IMR-90 (cell line): ENCODE results near the gene COG7. TPM values are rescaled to one million over a fixed set of nuclear protein-coding genes. Genes with fewer than 3 reads are reported as not detected.

Experiments used
- ATAC-seq: fragments of 200-7000 bp; cut with Tn5 transposase; 2 replicates; pipeline ENCODE4 v1.9.1; 2020; ENCODE audit warnings: low read depth, mild to moderate bottlenecking, moderate library complexity
- BruUV-seq: library from RNA; stranded (reverse); fragments of 400-500 nt; replicated peaks from 2 replicates; lab custom pipeline; 2021; lab: Mats Ljungman, UMichigan
- CTCF ChIA-PET: fragments of 300-600 bp; formaldehyde crosslinking; extraction: SDS; loops from one replicate; lab custom pipeline; 2021; ENCODE audit warnings: antibody characterized with exemption; lab: Yijun Ruan, JAX
- POLR2A ChIA-PET: fragments of 300-600 bp; sonication (Branson Sonifier 250); formaldehyde crosslinking; loops from one replicate; lab custom pipeline; 2022; ENCODE audit warnings: antibody characterized with exemption; ENCODE audit not compliant: unreplicated experiment; lab: Charles Lee
- DNase-seq: peaks from one replicate; pipeline ENCODE4 v3.0.0; 2013
- H2AFZ ChIP-seq: replicated peaks from 2 replicates; pipeline ENCODE3; 2013; ENCODE audit warnings: low read length, mild to moderate bottlenecking; ENCODE audit not compliant: poor library complexity
- H2AK5ac ChIP-seq: 2 replicates; pipeline ENCODE4 v1.6.1; 2013; ENCODE audit warnings: low read depth, low read length, inconsistent platforms
- H2AK9ac ChIP-seq: replicated peaks from 2 replicates; pipeline ENCODE3; 2013; ENCODE audit warnings: mild to moderate bottlenecking, low read depth, low read length, moderate library complexity; ENCODE audit not compliant: poor library complexity
- H2BK120ac ChIP-seq: 2 replicates; pipeline ENCODE4 v1.6.1; 2013; ENCODE audit warnings: low read depth, low read length, inconsistent platforms
- H2BK15ac ChIP-seq: 3 replicates; pipeline ENCODE4 v1.6.1; 2013; ENCODE audit warnings: low read depth, low read length, inconsistent platforms
- H2BK20ac ChIP-seq: 2 replicates; pipeline ENCODE4 v1.6.1; 2013; ENCODE audit warnings: low read depth, mild to moderate bottlenecking, inconsistent platforms, low read length, moderate library complexity
- H2BK5ac ChIP-seq: 2 replicates; pipeline ENCODE4 v1.6.1; 2013; ENCODE audit warnings: mild to moderate bottlenecking, low read depth, low read length, inconsistent platforms; ENCODE audit not compliant: poor library complexity, severe bottlenecking
- H3K14ac ChIP-seq: replicated peaks from 2 replicates; pipeline ENCODE4 v1.6.1; 2013; ENCODE audit warnings: low read depth, low read length, inconsistent platforms
- H3K18ac ChIP-seq: 2 replicates; pipeline ENCODE4 v1.6.1; 2013; ENCODE audit warnings: low read depth, low read length, control low read depth
- H3K23ac ChIP-seq: 2 replicates; pipeline ENCODE4 v1.6.1; 2013; ENCODE audit warnings: low read depth, low read length, inconsistent platforms
- H3K27ac ChIP-seq: 2 replicates; pipeline ENCODE4 v1.5.1; 2013; ENCODE audit warnings: mild to moderate bottlenecking, control low read depth, low read length; ENCODE audit not compliant: insufficient read depth
- H3K27me3 ChIP-seq: 2 replicates; pipeline ENCODE4 v1.6.1; 2013; ENCODE audit warnings: low read length; ENCODE audit not compliant: control insufficient read depth, insufficient read depth
- H3K36me3 ChIP-seq: 2 replicates; pipeline ENCODE4 v1.6.1; 2013; ENCODE audit warnings: low read length, mixed read lengths; ENCODE audit not compliant: control insufficient read depth, insufficient read depth
- H3K4ac ChIP-seq: 2 replicates; pipeline ENCODE4 v1.6.1; 2013; ENCODE audit warnings: low read depth, low read length, inconsistent platforms
- H3K4me1 ChIP-seq: 2 replicates; pipeline ENCODE4 v1.6.1; 2013; ENCODE audit warnings: low read length, mixed read lengths; ENCODE audit not compliant: control insufficient read depth, insufficient read depth
- H3K4me2 ChIP-seq: 2 replicates; pipeline ENCODE4 v1.6.1; 2013; ENCODE audit warnings: low read depth, mild to moderate bottlenecking, control low read depth, low read length, moderate library complexity
- H3K4me3 ChIP-seq: 2 replicates; pipeline ENCODE4 v1.5.1; 2013; ENCODE audit warnings: low read depth, mild to moderate bottlenecking, control low read depth, low read length, moderate library complexity; ENCODE audit not compliant: insufficient read depth
- H3K56ac ChIP-seq: 2 replicates; pipeline ENCODE4 v1.6.1; 2013; ENCODE audit warnings: low read length, inconsistent platforms; ENCODE audit not compliant: insufficient read depth; ENCODE audit errors: extremely low read depth
- H3K79me1 ChIP-seq, 2 experiments: 2 replicates each; pipeline ENCODE4 v1.6.1; 2013; ENCODE audit warnings: low read length in 2 of 2, inconsistent platforms in 1 of 2, low read depth in 1 of 2
- H3K9ac ChIP-seq: 2 replicates; pipeline ENCODE4 v1.6.1; 2013; ENCODE audit warnings: low read depth, low read length, control low read depth
- H3K9me1 ChIP-seq: 2 replicates; pipeline ENCODE4 v1.6.1; 2013; ENCODE audit warnings: low read length, inconsistent platforms; ENCODE audit not compliant: insufficient read depth
- H3K9me3 ChIP-seq: 2 replicates; pipeline ENCODE4 v1.6.1; 2013; ENCODE audit warnings: low read length; ENCODE audit not compliant: control insufficient read depth, insufficient read depth
- H4K20me1 ChIP-seq: 2 replicates; pipeline ENCODE4 v1.6.1; 2013; ENCODE audit warnings: low read length, inconsistent platforms; ENCODE audit not compliant: insufficient read depth
- H4K5ac ChIP-seq: 2 replicates; pipeline ENCODE4 v1.6.1; 2013; ENCODE audit warnings: mild to moderate bottlenecking, low read depth, low read length, control low read depth
- H4K8ac ChIP-seq, 2 experiments: 2 replicates each; pipeline ENCODE4 v1.6.1; 2013; ENCODE audit warnings: low read depth in 2 of 2, low read length in 2 of 2, control low read depth in 1 of 2, inconsistent platforms in 1 of 2
- H4K91ac ChIP-seq: 2 replicates; pipeline ENCODE4 v1.6.1; 2013; ENCODE audit warnings: low read depth, low read length, inconsistent platforms; ENCODE audit not compliant: insufficient read depth
- BHLHE40 ChIP-seq: fragments of 150-350 bp; IDR thresholded peaks from 2 replicates; pipeline ENCODE4 v1.6.1; 2016; ENCODE audit warnings: mild to moderate bottlenecking, low read depth, low read length
- CEBPB ChIP-seq: IDR thresholded peaks from 2 replicates; pipeline ENCODE4 v1.6.1; 2012; ENCODE audit warnings: low read depth, low read length, improper control_type of control experiment
- CHD1 ChIP-seq: IDR thresholded peaks from 2 replicates; pipeline ENCODE4 v1.6.1; 2012; ENCODE audit warnings: low read depth, low read length, improper control_type of control experiment
- CTCF ChIP-seq: conservative IDR thresholded peaks from 2 replicates; pipeline ENCODE4 v1.5.1; 2012; ENCODE audit warnings: mild to moderate bottlenecking, low read depth, low read length, improper control_type of control experiment
- ELK1 ChIP-seq: fragments of 150-350 bp; IDR thresholded peaks from 2 replicates; pipeline ENCODE4 v1.6.1; 2016; ENCODE audit warnings: low read depth, mild to moderate bottlenecking, low read length, moderate library complexity, borderline replicate concordance
- FOS ChIP-seq: fragments of 150-350 bp; IDR thresholded peaks from 2 replicates; pipeline ENCODE4 v1.6.1; 2016; ENCODE audit warnings: low read depth, low read length
- MAFK ChIP-seq: IDR thresholded peaks from 2 replicates; pipeline ENCODE4 v1.6.1; 2012; ENCODE audit warnings: low read depth, low read length, improper control_type of control experiment
- MAZ ChIP-seq: IDR thresholded peaks from 2 replicates; pipeline ENCODE4 v1.6.1; 2012; ENCODE audit warnings: low read depth, mild to moderate bottlenecking, low read length, improper control_type of control experiment, moderate library complexity, borderline replicate concordance
- MXI1 ChIP-seq: IDR thresholded peaks from 2 replicates; pipeline ENCODE4 v1.6.1; 2012; ENCODE audit warnings: low read depth, mild to moderate bottlenecking, low read length, moderate library complexity, borderline replicate concordance
- NFE2L2 ChIP-seq: fragments of 150-350 bp; IDR thresholded peaks from 2 replicates; pipeline ENCODE4 v1.6.1; 2016; ENCODE audit warnings: low read depth, mild to moderate bottlenecking, low read length
- POLR2A ChIP-seq: IDR thresholded peaks from 2 replicates; pipeline ENCODE4 v1.6.1; 2012; ENCODE audit warnings: mild to moderate bottlenecking, low read depth, low read length
- RAD21 ChIP-seq: IDR thresholded peaks from 2 replicates; pipeline ENCODE4 v1.6.1; 2012; ENCODE audit warnings: low read length, improper control_type of control experiment
- RCOR1 ChIP-seq: IDR thresholded peaks from 2 replicates; pipeline ENCODE4 v1.6.1; 2012; ENCODE audit warnings: mild to moderate bottlenecking, low read length, improper control_type of control experiment; ENCODE audit not compliant: insufficient replicate concordance
- RFX5 ChIP-seq: IDR thresholded peaks from 2 replicates; pipeline ENCODE4 v1.8.0; 2012; ENCODE audit warnings: low read depth, mild to moderate bottlenecking, low read length, moderate library complexity
- SMC3 ChIP-seq: fragments of 150-350 bp; IDR thresholded peaks from 2 replicates; pipeline ENCODE4 v1.6.1; 2016; ENCODE audit warnings: low read depth, mild to moderate bottlenecking, antibody characterized with exemption, low read length, moderate library complexity
- USF2 ChIP-seq: fragments of 150-350 bp; IDR thresholded peaks from 2 replicates; pipeline ENCODE4 v1.6.1; 2017; ENCODE audit warnings: mild to moderate bottlenecking, antibody characterized with exemption, low read length, low read depth
- WGBS, 2 experiments: methylation state at CpG; one replicate each; pipeline versions ENCODE4 v1.1.5 to v1.1.7; 2013; ENCODE audit warnings: missing lambda C conversion rate in 2 of 2; ENCODE audit not compliant: insufficient read length in 1 of 2; ENCODE audit errors: extremely low coverage in 2 of 2; 5-methylcytosine and 5-hydroxymethylcytosine counted together
- dilution Hi-C: fragments of 300-500 bp; cut with HindIII; formaldehyde crosslinking; loops from one replicate; pipeline ENCODE4 v1.14.3; 2018; ENCODE audit warnings: low sequenced_read_pairs; ENCODE audit not compliant: unreplicated experiment
- in situ Hi-C: fragments of 300-500 bp; cut with MboI; formaldehyde crosslinking; loops from 3 replicates; pipeline ENCODE4 v1.14.3; 2019; ENCODE audit warnings: low sequenced_read_pairs, inconsistent platforms, mixed read lengths
- intact Hi-C: fragments of 100-400 bp; cut with micrococcal nuclease; formaldehyde crosslinking; loops from 2 replicates; pipeline ENCODE4 v1.10.0; 2022
- polyA plus RNA-seq, 3 experiments: library from polyadenylated mRNA; depleted of rRNA; stranded (reverse); fragments of >200 nt; gene quantifications; 2 replicates each; pipeline ENCODE4 v1.2.3, GENCODE V29; 2012; ENCODE audit warnings: low replicate concordance in 1 of 3
- total RNA-seq: library from RNA; depleted of rRNA; stranded (reverse); fragments of >200 nt; gene quantifications from 2 replicates; pipeline ENCODE4 v1.2.3, GENCODE V29; 2012

COG7 gene
- total and polyA plus RNA-seq, 2 of the 4 experiments (the other 2 are of a cell fraction): 28.5 to 43.7 TPM

GRCh38 chr16:23382279-23382678 lies 70.7 kb downstream of the COG7 start:
- BruUV-seq: no TSS peak
- Histone ChIP-seq H3K27me3 (no peaks in the 10 kb centered on the region; the same call in 1 of the 2 replicates), H3K14ac (no peak overlapping the region), H2BK15ac (no peak overlapping the region), H2BK20ac (no peak overlapping the region), H4K91ac (no peak overlapping the region), H3K18ac (no peak overlapping the region), H2AFZ (no peak overlapping the region), H3K56ac (no peak overlapping the region), H3K36me3 (no peaks in the 10 kb centered on the region), H4K8ac (no peak overlapping the region), H3K9me1 (no peaks in the 10 kb centered on the region), H3K23ac (no peak overlapping the region), H3K4ac (no peak overlapping the region), H3K4me1 (no peaks in the 10 kb centered on the region), H4K20me1 (no peaks in the 10 kb centered on the region), H2BK5ac (no peak overlapping the region), H3K9ac (no peak overlapping the region), H3K27ac (no peak overlapping the region), H2BK120ac (no peak overlapping the region), H3K9me3 (no peaks in the 10 kb centered on the region), H4K5ac (no peak overlapping the region), H2AK9ac (no peak overlapping the region), H3K4me2 (no peak overlapping the region), H3K79me1 (no peaks in the 10 kb centered on the region), H3K4me3 (no peak overlapping the region), H2AK5ac (no peak overlapping the region)
- ATAC-seq (no peak), DNase-seq (no peak)
- TF ChIP-seq CTCF (no peak), BHLHE40 (no peak), SMC3 (no peak), POLR2A (no peak), USF2 (no peak), RAD21 (no peak), RCOR1 (no peak), MAZ (no peak), CHD1 (no peak), ELK1 (no peak), MXI1 (no peak), CEBPB (no peak), FOS (no peak), RFX5 (no peak), NFE2L2 (no peak), MAFK (no peak)
- intact Hi-C loops (no loop called here), in situ Hi-C loops (no loop called here), dilution Hi-C loops (no loop called here)
- ChIA-PET POLR2A (no interaction called here), CTCF (interaction anchor here (1.0 kb wide), 1 partner anchor 54 kb away, joined by 3 read pairs; no protein-coding TSS in a partner anchor)
- 100% methylated on average over 1 of the region's 6 CpGs; no CpG with 5 or more reads in 1 of the 2 experiments for whole genome bisulfite sequencing, 2 experiments
